Uterus (tissue), 2 donors: Measurements from ENCODE around the gene HLCS.
"Not testable (repeated sequence)": the region's sequence is repeated elsewhere in the genome, so short reads cannot be mapped to it uniquely, and the experiment has no call there.

ENCODE experiments used
- POLR2A ChIP-seq, 2 donors: fragments of 450-650 bp; IDR thresholded peaks; one replicate each; pipeline ENCODE4 v1.6.1; 2016; ENCODE audit warnings: antibody characterized with exemption in 2 of 2, mild to moderate bottlenecking in 1 of 2, moderate library complexity in 1 of 2
- TF ChIP-seq, protein P1 (sequence below), 4 experiments: fragments of 200-600 bp in 2 of 4; fragments of 450-650 bp in 2 of 4; sonication (generic) in 2 of 4; IDR thresholded peaks; one replicate each; pipeline ENCODE4 v1.5.1; 2016 to 2019; ENCODE audit warnings: antibody characterized with exemption in 4 of 4, mild to moderate bottlenecking in 2 of 4, moderate library complexity in 1 of 4

- TF ChIP-seq, protein P1, sequence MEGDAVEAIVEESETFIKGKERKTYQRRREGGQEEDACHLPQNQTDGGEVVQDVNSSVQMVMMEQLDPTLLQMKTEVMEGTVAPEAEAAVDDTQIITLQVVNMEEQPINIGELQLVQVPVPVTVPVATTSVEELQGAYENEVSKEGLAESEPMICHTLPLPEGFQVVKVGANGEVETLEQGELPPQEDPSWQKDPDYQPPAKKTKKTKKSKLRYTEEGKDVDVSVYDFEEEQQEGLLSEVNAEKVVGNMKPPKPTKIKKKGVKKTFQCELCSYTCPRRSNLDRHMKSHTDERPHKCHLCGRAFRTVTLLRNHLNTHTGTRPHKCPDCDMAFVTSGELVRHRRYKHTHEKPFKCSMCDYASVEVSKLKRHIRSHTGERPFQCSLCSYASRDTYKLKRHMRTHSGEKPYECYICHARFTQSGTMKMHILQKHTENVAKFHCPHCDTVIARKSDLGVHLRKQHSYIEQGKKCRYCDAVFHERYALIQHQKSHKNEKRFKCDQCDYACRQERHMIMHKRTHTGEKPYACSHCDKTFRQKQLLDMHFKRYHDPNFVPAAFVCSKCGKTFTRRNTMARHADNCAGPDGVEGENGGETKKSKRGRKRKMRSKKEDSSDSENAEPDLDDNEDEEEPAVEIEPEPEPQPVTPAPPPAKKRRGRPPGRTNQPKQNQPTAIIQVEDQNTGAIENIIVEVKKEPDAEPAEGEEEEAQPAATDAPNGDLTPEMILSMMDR (IDR thresholded peaks at IDR 0.05): not testable (repeated sequence)
- TF ChIP-seq POLR2A (IDR thresholded peaks at IDR 0.05): not testable (repeated sequence)
These were observed 37.4 kb upstream of the HLCS start for GRCh38 chr21:37003917-37004316.
